Panc1 (cell line): ENCODE data around the gene SLC25A52. TPM values are rescaled to one million over a fixed set of nuclear protein-coding genes. Genes with fewer than 3 reads are reported as not detected.

Source experiments
- ATAC-seq: fragments of 200-7000 bp; cut with Tn5 transposase; 2 replicates; pipeline ENCODE4 v1.9.1; 2020; ENCODE audit warnings: mild to moderate bottlenecking, moderate library complexity
- BruUV-seq: library from RNA; stranded (reverse); fragments of 400-500 nt; replicated peaks from 2 replicates; lab custom pipeline; 2021; lab: Mats Ljungman, UMichigan
- CTCF ChIA-PET: fragments of 300-600 bp; sonication (Branson Sonifier 250); formaldehyde crosslinking; loops from one replicate; lab custom pipeline; 2022; ENCODE audit warnings: antibody characterized with exemption; lab: Charles Lee
- POLR2A ChIA-PET: fragments of 300-600 bp; sonication (Branson Sonifier 250); formaldehyde crosslinking; loops from one replicate; lab custom pipeline; 2022; ENCODE audit warnings: antibody characterized with exemption; lab: Charles Lee
- DNase-seq: peaks from one replicate; pipeline ENCODE4 v3.0.0-alpha.2; 2010; ENCODE audit warnings: low read depth, low spot score
- H3K27ac ChIP-seq: 2 replicates; pipeline ENCODE4 v1.5.1; 2011; ENCODE audit warnings: mild to moderate bottlenecking, low read length, inconsistent platforms
- H3K27me3 ChIP-seq: fragments of 200-500 bp; sonication (Bioruptor generic); 2 replicates; pipeline ENCODE4 v1.6.0; 2014; ENCODE audit warnings: low read length, inconsistent platforms; ENCODE audit not compliant: control insufficient read depth, insufficient read depth
- H3K36me3 ChIP-seq: fragments of 200-500 bp; sonication (Bioruptor generic); 2 replicates; pipeline ENCODE4 v1.5.1; 2014; ENCODE audit warnings: inconsistent platforms, mild to moderate bottlenecking, low read length, moderate library complexity; ENCODE audit not compliant: control insufficient read depth, insufficient read depth
- H3K4me1 ChIP-seq: 2 replicates; pipeline ENCODE4 v1.5.1; 2011; ENCODE audit warnings: inconsistent platforms, mild to moderate bottlenecking, low read length, moderate library complexity; ENCODE audit not compliant: control insufficient read depth, insufficient read depth
- H3K4me3 ChIP-seq, 2 experiments: 2 replicates each; pipeline ENCODE4 v1.5.1; 2011 to 2012; ENCODE audit warnings: low read depth in 2 of 2, low read length in 2 of 2, mild to moderate bottlenecking in 2 of 2, inconsistent platforms in 1 of 2, moderate library complexity in 1 of 2
- H3K9me3 ChIP-seq: fragments of 200-500 bp; sonication (Bioruptor generic); 2 replicates; pipeline ENCODE4 v1.5.1; 2014; ENCODE audit warnings: low read depth, mild to moderate bottlenecking, inconsistent platforms, low read length, moderate library complexity; ENCODE audit not compliant: control insufficient read depth, insufficient read depth
- CTCF ChIP-seq: fragments of 450-650 bp; IDR thresholded peaks from 2 replicates; pipeline ENCODE4 v1.5.1; 2017; ENCODE audit warnings: mild to moderate bottlenecking
- POLR2AphosphoS5 ChIP-seq: IDR thresholded peaks from 2 replicates; pipeline ENCODE4 v1.6.1; 2012; ENCODE audit warnings: mild to moderate bottlenecking, low read depth, low read length, moderate library complexity
- REST ChIP-seq, 2 experiments: IDR thresholded peaks; 2 replicates each; pipeline ENCODE4 v1.6.1; 2011 to 2012; ENCODE audit warnings: low read depth in 2 of 2, control low read depth in 1 of 2, low read length in 1 of 2, mild to moderate bottlenecking in 1 of 2, moderate library complexity in 1 of 2; ENCODE audit not compliant: insufficient read depth in 1 of 2
- SIN3A ChIP-seq: IDR thresholded peaks from 2 replicates; pipeline ENCODE4 v1.6.1; 2012; ENCODE audit warnings: low read depth, mild to moderate bottlenecking, low read length, moderate library complexity, borderline replicate concordance; ENCODE audit not compliant: insufficient read depth
- TCF7L2 ChIP-seq: IDR thresholded peaks from 2 replicates; pipeline ENCODE4 v1.6.1; 2011; ENCODE audit warnings: mild to moderate bottlenecking, low read depth, low read length, inconsistent platforms
- in situ Hi-C: cut with HindIII; loops from 2 replicates; pipeline ENCODE4 v1.10.0; 2016; ENCODE audit warnings: low sequenced_read_pairs, low pct_unique_long_range_greater_than_20kb
- intact Hi-C: fragments of 100-400 bp; cut with micrococcal nuclease; formaldehyde crosslinking; loops from one replicate; pipeline ENCODE4 v1.10.0; 2022; ENCODE audit not compliant: unreplicated experiment
- total RNA-seq: library from RNA; stranded (reverse); gene quantifications from one replicate; pipeline ENCODE4 v1.2.1, GENCODE V29; 2021; ENCODE audit not compliant: unreplicated experiment

SLC25A52 gene
- total RNA-seq, 1 experiment from 2014 or later: not detected

GRCh38 chr18:31783059-31783458 lies 22.4 kb upstream of the SLC25A52 start:
- ATAC-seq: no peak
- Histone ChIP-seq H3K4me1 (no peaks in the 10 kb centered on the region), H3K27ac (no peak overlapping the region), H3K36me3 (no peaks in the 10 kb centered on the region), H3K9me3 (0 out of 2 replicates have a peak, but pooled peaks cover 3% of the 10 kb centered on the region), H3K4me3 (no peak overlapping the region), H3K27me3 (no peaks in the 10 kb centered on the region)
- no TSS peak for BruUV-seq
- in situ Hi-C loops: no loop called here
- ChIA-PET POLR2A (no interaction called here), CTCF (no interaction called here)
- DNase-seq: no peak
- TF ChIP-seq SIN3A (no peak), CTCF (no peak), POLR2AphosphoS5 (no peak), TCF7L2 (no peak), REST (IDR thresholded peaks at IDR 0.05; ENCODE audit: insufficient read depth in 1 of 2, low read depth in 2 of 2, low read length in 1 of 2) (no peak)
- intact Hi-C loops: no loop called here

- no peak for TF ChIP-seq SIN3A
- TF ChIP-seq POLR2AphosphoS5: no peak
- no peak for TF ChIP-seq CTCF
- TF ChIP-seq TCF7L2: no peak
- no peak for TF ChIP-seq REST (IDR thresholded peaks at IDR 0.05; ENCODE audit: insufficient read depth in 1 of 2, low read depth in 2 of 2, low read length in 1 of 2)
- no peak for DNase-seq
- CTCF ChIA-PET: no interaction called here
- H3K9me3 ChIP-seq: 0 out of 2 replicates have a peak, but pooled peaks cover 3% of the 10 kb centered on the region
- H3K4me3 ChIP-seq: no peak overlapping the region
- no peaks in the 10 kb centered on the region for H3K36me3 ChIP-seq
- no peaks in the 10 kb centered on the region for H3K27me3 ChIP-seq
- ATAC-seq: no peak
- intact Hi-C loops: no loop called here
- in situ Hi-C loops: no loop called here
- H3K4me1 ChIP-seq: no peaks in the 10 kb centered on the region
- BruUV-seq: no TSS peak
- no peak overlapping the region for H3K27ac ChIP-seq
- POLR2A ChIA-PET: no interaction called here
Observed at GRCh38 chr18:31778391-31778950, 17.8 kb upstream of the SLC25A52 start.
